A549 (cell line): Measurements from ENCODE around the gene JAZF1.

Experiments used
- MYC ChIP-seq: IDR thresholded peaks from 2 replicates; pipeline ENCODE4 v1.6.1; 2012; ENCODE audit warnings: mild to moderate bottlenecking, inconsistent platforms, low read length, improper control_type of control experiment, borderline replicate concordance
- POLR2A ChIP-seq: IDR thresholded peaks from 2 replicates; pipeline ENCODE4 v1.6.1; 2012; ENCODE audit warnings: mild to moderate bottlenecking, low read length
- TF ChIP-seq, protein P1 (sequence below): fragments of >200 bp; sonication (Bioruptor Twin); formaldehyde crosslinking; IDR thresholded peaks from 3 replicates; pipeline ENCODE4 v1.5.1; 2016
- TF ChIP-seq, protein P2 (sequence below): fragments of 200-600 bp; sonication (generic); IDR thresholded peaks from 2 replicates; pipeline ENCODE4 v1.6.1; 2016; ENCODE audit warnings: antibody characterized with exemption, mild to moderate bottlenecking, moderate library complexity

DNA sequence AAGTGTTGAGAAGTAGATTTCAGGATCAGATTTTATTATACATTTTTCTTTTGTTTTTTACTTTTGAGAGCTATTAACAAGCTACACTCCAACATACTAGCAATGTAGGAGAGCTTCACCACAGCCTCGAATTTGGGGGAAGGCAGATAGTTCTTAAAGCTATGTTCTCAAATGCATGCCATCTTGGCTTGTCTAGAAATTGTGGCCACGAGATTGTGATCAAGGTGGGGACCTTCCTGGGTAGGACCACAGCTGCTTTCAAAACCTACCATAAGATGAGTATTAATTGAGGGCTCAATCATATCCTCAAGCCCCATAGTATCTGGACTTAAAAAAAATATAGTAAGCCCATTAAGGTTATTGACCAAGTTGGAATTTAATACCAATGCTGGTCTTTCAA is 27.9 kb upstream of the JAZF1 start:
- TF ChIP-seq, protein P1, sequence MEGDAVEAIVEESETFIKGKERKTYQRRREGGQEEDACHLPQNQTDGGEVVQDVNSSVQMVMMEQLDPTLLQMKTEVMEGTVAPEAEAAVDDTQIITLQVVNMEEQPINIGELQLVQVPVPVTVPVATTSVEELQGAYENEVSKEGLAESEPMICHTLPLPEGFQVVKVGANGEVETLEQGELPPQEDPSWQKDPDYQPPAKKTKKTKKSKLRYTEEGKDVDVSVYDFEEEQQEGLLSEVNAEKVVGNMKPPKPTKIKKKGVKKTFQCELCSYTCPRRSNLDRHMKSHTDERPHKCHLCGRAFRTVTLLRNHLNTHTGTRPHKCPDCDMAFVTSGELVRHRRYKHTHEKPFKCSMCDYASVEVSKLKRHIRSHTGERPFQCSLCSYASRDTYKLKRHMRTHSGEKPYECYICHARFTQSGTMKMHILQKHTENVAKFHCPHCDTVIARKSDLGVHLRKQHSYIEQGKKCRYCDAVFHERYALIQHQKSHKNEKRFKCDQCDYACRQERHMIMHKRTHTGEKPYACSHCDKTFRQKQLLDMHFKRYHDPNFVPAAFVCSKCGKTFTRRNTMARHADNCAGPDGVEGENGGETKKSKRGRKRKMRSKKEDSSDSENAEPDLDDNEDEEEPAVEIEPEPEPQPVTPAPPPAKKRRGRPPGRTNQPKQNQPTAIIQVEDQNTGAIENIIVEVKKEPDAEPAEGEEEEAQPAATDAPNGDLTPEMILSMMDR = no peak
- TF ChIP-seq, protein P2, sequence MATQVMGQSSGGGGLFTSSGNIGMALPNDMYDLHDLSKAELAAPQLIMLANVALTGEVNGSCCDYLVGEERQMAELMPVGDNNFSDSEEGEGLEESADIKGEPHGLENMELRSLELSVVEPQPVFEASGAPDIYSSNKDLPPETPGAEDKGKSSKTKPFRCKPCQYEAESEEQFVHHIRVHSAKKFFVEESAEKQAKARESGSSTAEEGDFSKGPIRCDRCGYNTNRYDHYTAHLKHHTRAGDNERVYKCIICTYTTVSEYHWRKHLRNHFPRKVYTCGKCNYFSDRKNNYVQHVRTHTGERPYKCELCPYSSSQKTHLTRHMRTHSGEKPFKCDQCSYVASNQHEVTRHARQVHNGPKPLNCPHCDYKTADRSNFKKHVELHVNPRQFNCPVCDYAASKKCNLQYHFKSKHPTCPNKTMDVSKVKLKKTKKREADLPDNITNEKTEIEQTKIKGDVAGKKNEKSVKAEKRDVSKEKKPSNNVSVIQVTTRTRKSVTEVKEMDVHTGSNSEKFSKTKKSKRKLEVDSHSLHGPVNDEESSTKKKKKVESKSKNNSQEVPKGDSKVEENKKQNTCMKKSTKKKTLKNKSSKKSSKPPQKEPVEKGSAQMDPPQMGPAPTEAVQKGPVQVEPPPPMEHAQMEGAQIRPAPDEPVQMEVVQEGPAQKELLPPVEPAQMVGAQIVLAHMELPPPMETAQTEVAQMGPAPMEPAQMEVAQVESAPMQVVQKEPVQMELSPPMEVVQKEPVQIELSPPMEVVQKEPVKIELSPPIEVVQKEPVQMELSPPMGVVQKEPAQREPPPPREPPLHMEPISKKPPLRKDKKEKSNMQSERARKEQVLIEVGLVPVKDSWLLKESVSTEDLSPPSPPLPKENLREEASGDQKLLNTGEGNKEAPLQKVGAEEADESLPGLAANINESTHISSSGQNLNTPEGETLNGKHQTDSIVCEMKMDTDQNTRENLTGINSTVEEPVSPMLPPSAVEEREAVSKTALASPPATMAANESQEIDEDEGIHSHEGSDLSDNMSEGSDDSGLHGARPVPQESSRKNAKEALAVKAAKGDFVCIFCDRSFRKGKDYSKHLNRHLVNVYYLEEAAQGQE = no peak
- TF ChIP-seq POLR2A = no peak
- no peak for TF ChIP-seq MYC
